H1 (cell line): Measurements from ENCODE around the gene HTR3E. TPM values are rescaled to one million over a fixed set of nuclear protein-coding genes. Genes with fewer than 3 reads are reported as not detected.

Source experiments
- BCL11A ChIP-seq, 2 experiments: IDR thresholded peaks; one replicate each; pipeline ENCODE4 v1.6.1; 2011; ENCODE audit warnings: low read depth in 2 of 2, low read length in 2 of 2, mild to moderate bottlenecking in 2 of 2
- CHD2 ChIP-seq: IDR thresholded peaks from 2 replicates; pipeline ENCODE4 v1.6.1; 2012; ENCODE audit warnings: low read length, improper control_type of control experiment
- KDM4A ChIP-seq: IDR thresholded peaks from one replicate; pipeline ENCODE4 v1.7.1; 2012; ENCODE audit warnings: low read depth, mild to moderate bottlenecking, moderate library complexity, low read length, inconsistent platforms; ENCODE audit not compliant: severe bottlenecking
- KDM5A ChIP-seq: fragments of 200-600 bp; IDR thresholded peaks from 2 replicates; pipeline ENCODE4 v1.7.1; 2012; ENCODE audit warnings: mild to moderate bottlenecking, low read length, inconsistent platforms, mixed read lengths
- MAX ChIP-seq: IDR thresholded peaks from 2 replicates; pipeline ENCODE4 v1.6.1; 2012; ENCODE audit warnings: inconsistent platforms
- PHF8 ChIP-seq: fragments of 200-600 bp; sonication (generic); conservative IDR thresholded peaks from 2 replicates; pipeline ENCODE4 v1.7.1; 2012; ENCODE audit warnings: low read depth, mild to moderate bottlenecking, inconsistent platforms, low read length, moderate library complexity
- USF2 ChIP-seq: IDR thresholded peaks from 2 replicates; pipeline ENCODE4 v1.6.1; 2011; ENCODE audit warnings: low read length, improper control_type of control experiment
- polyA plus RNA-seq, 7 experiments: library from polyadenylated mRNA; depleted of rRNA in 3 of 7; stranded (reverse) in 5 of 7; unstranded in 2 of 7; fragments of >200 nt in 5 of 7; fragments of 200-250 nt in 2 of 7; gene quantifications; 1 replicate in 5 of 7; 2 replicates in 1 of 7; 4 replicates in 1 of 7; pipeline versions ENCODE4 v1.2.1 to v1.2.3, GENCODE V29; 2011 to 2013; ENCODE audit warnings: missing spikeins in 2 of 7, mixed read lengths in 2 of 7
- total RNA-seq: library from RNA; stranded (reverse); fragmentation: NEBNext Ultra II Directional; extraction: Animal tissue kit (Norgen Biotek cat#: 25700); gene quantifications from 2 replicates; pipeline ENCODE4 v1.2.1, GENCODE V29; 2021

Gene HTR3E
- total and polyA plus RNA-seq, 2 of the 8 experiments (the other 6 are each of a cell fraction or from before 2014, with no cell fraction given), result not detected

DNA sequence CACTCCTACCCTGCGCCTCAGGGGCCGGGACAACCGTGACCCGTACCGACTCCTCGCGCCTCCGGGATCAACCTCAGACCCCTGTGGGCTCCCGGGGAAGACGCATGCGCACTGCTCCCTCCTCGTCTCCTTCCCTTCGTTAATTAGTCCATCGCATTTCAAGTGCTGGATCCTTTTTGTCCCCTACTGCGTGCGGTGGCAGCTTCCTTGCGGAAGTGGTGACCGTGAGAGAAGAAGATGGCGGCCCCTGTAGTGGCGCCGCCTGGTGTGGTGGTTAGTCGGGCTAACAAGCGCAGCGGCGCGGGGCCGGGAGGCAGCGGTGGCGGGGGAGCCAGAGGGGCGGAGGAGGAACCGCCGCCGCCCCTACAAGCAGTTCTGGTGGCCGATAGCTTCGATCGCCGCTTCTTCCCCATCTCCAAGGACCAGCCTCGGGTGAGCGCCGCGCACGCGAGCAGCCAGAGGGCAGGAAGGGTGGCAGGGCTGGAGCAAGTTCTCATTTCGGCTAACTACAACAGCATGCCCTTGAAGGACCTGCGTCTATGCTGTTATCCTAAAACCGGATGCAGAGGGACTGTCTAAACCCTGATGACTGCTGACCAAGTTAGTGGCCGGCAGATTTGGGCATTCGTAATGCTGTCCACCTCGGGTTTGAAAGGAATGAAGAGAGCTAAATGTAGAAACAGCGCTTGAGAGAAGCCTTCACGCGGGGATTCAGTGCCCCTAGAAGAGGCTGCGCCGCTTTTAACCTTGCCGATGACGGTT lies 38.5 kb downstream of the HTR3E start, which contains the start of gene EIF2B5 (continued):
- TF ChIP-seq USF2 (no peak), CHD2 (0 out of 2 replicates have a peak, but pooled peaks have one; percentile 9), BCL11A (IDR thresholded peaks at IDR 0.05; ENCODE audit: low read depth in 2 of 2, low read length in 2 of 2) (no peak), MAX (no peak; the same call in 1 of the 2 replicates), PHF8 (peak; percentile 85), KDM5A (peak; percentile 32; the same call in 1 of the 2 replicates), KDM4A (peak; percentile 66)
